Activated naive CD8-positive, alpha-beta T cell treated with anti-CD3 and anti-CD28 coated beads, Interleukin-2, amount 10 ng/mL, durations not matched to agents 7 days and 5 days (primary cell): ENCODE data around the gene HIPK2. TPM values are rescaled to one million over a fixed set of nuclear protein-coding genes. Genes with fewer than 3 reads are reported as not detected.

Experiments
- ATAC-seq: fragments of 150-1000 bp; cut with Tn5 transposase; one replicate; pipeline ENCODE4 v1.10.0; 2021; ENCODE audit warnings: low read depth, moderate library complexity
- POLR2A ChIA-PET: fragments of 350-600 bp; sonication (Branson Sonifier 250); formaldehyde crosslinking; loops from one replicate; lab custom pipeline; 2021; ENCODE audit warnings: antibody characterized with exemption; lab: Charles Lee
- DNase-seq: peaks from one replicate; pipeline ENCODE4 v3.0.0; 2021
- H3K27ac Mint-ChIP-seq: one replicate; pipeline ENCODE4 v1.8.0; 2022; ENCODE audit warnings: mild to moderate bottlenecking, mixed read lengths
- H3K27me3 Mint-ChIP-seq: one replicate; pipeline ENCODE4 v1.8.0; 2022; ENCODE audit warnings: mild to moderate bottlenecking, moderate library complexity, mixed read lengths
- H3K36me3 Mint-ChIP-seq: one replicate; pipeline ENCODE4 v1.8.0; 2021; ENCODE audit warnings: mild to moderate bottlenecking, mixed read lengths
- H3K4me1 Mint-ChIP-seq: one replicate; pipeline ENCODE4 v1.8.0; 2021; ENCODE audit warnings: mixed read lengths
- H3K4me3 Mint-ChIP-seq: one replicate; pipeline ENCODE4 v1.8.0; 2022; ENCODE audit warnings: mild to moderate bottlenecking, moderate library complexity, mixed read lengths
- H3K9me3 Mint-ChIP-seq: one replicate; pipeline ENCODE4 v1.8.0; 2021; ENCODE audit warnings: mixed read lengths
- total RNA-seq, 2 experiments: library from RNA; stranded (reverse); gene quantifications; one replicate each; pipeline ENCODE4 v1.2.3, GENCODE V29; 2021

The HIPK2 gene
- total RNA-seq, 2 experiments from 2014 or later: 18.4 to 19.5 TPM

DNA sequence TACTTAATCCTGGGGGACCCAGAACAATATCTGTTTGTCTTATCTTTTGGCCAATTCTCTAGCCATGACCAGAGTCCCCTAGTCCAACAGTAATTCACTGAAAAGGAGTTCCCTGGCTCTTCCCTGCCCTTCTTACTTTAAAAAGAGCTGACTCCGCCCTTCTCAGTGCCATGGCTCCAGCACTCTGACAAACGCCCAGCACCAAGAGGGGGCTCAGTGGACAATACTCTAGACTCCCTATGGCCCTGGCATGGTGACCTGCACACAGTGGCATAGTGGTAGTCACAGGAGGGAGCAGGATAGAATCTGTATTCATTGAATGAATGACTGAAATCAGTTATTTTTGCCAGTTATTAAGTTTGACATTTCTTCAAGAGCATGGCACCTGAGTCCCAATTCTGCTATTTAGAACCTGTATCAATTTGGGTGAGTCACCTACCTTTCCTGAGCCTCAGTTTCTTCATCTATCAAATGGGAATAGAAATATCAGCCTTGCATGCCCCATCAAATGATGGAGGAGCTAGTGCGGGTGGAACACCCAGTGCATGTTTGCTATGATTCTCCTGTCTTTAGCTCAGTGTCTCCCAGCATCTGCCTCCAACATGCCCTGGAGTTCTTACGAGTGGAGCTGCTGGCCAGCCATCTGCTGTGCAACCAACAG, 184.9 kb downstream of the HIPK2 start:
- no peaks in the 10 kb centered on the region for H3K36me3 Mint-ChIP-seq
- H3K4me1 Mint-ChIP-seq: no peaks in the 10 kb centered on the region
- H3K4me3 Mint-ChIP-seq: no peak overlapping the region
- no peaks in the 10 kb centered on the region for H3K27me3 Mint-ChIP-seq
- ATAC-seq: no peak
- POLR2A ChIA-PET: no interaction called here
- H3K9me3 Mint-ChIP-seq: no peaks in the 10 kb centered on the region
- H3K27ac Mint-ChIP-seq: no peak overlapping the region
- no peak for DNase-seq

GRCh38 chr7:139591550-139592195, 186.1 kb downstream of the HIPK2 start:
- Mint-ChIP-seq H3K9me3 (no peaks in the 10 kb centered on the region), H3K27me3 (no peaks in the 10 kb centered on the region), H3K27ac (no peak overlapping the region), H3K36me3 (peaks cover under 1% of the 10 kb centered on the region), H3K4me3 (no peak overlapping the region), H3K4me1 (no peaks in the 10 kb centered on the region)
- DNase-seq (no peak), ATAC-seq (no peak)
- POLR2A ChIA-PET: no interaction called here

GRCh38 chr7:139589474-139589873, 188.3 kb downstream of the HIPK2 start:
- no peak overlapping the region for H3K27ac Mint-ChIP-seq
- H3K27me3 Mint-ChIP-seq: no peaks in the 10 kb centered on the region
- H3K9me3 Mint-ChIP-seq: no peaks in the 10 kb centered on the region
- no peak for DNase-seq
- no peak for ATAC-seq
- POLR2A ChIA-PET: no interaction called here
- H3K4me3 Mint-ChIP-seq: no peak overlapping the region
- H3K4me1 Mint-ChIP-seq: no peaks in the 10 kb centered on the region
- H3K36me3 Mint-ChIP-seq: peaks cover 2% of the 10 kb centered on the region

DNA sequence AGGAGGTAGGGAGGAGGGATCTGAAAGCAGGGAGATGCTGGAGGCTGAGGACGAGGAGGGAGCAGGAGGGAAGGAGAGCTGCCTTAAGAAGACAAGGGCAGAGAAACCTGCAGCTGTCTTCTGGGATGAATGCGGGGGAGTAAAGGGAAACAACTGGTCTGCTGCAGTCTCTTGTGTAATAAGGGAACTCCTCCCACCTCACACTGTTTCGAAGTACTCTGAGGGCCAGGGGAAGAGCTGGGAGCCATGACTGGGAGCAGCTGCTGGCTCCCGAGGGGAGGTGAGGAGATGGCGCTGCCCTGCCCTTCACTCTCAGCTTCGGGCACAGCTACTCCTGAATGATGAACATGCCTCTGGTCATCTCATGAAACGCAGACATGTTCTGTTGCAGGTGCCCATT, 189.2 kb downstream of the HIPK2 start:
- peaks cover 6% of the 10 kb centered on the region for H3K4me1 Mint-ChIP-seq
- DNase-seq: no peak
- H3K9me3 Mint-ChIP-seq: no peaks in the 10 kb centered on the region
- peaks cover 2% of the 10 kb centered on the region for H3K36me3 Mint-ChIP-seq
- ATAC-seq: no peak
- POLR2A ChIA-PET: interaction anchor here (0.7 kb wide), 1 partner anchor 1282 kb away, joined by 5 read pairs; no protein-coding TSS in a partner anchor
- H3K27ac Mint-ChIP-seq: no peak overlapping the region
- H3K4me3 Mint-ChIP-seq: no peak overlapping the region
- H3K27me3 Mint-ChIP-seq: no peaks in the 10 kb centered on the region

GRCh38 chr7:139587535-139587934, 190.3 kb downstream of the HIPK2 start:
- no peak overlapping the region for H3K27ac Mint-ChIP-seq
- H3K36me3 Mint-ChIP-seq: peaks cover 3% of the 10 kb centered on the region

GRCh38 chr7:139586286-139586685, 191.5 kb downstream of the HIPK2 start:
- POLR2A ChIA-PET: no interaction called here
- no peak overlapping the region for H3K4me3 Mint-ChIP-seq
- H3K27ac Mint-ChIP-seq: no peak overlapping the region
- ATAC-seq (no peak), DNase-seq (no peak)
- no peaks in the 10 kb centered on the region for H3K27me3 Mint-ChIP-seq
- H3K9me3 Mint-ChIP-seq: no peaks in the 10 kb centered on the region
- H3K4me1 Mint-ChIP-seq: peaks cover 17% of the 10 kb centered on the region
- H3K36me3 Mint-ChIP-seq: peaks cover 3% of the 10 kb centered on the region

More at GRCh38 chr7:139587535-139587934, 190.3 kb downstream of the HIPK2 start:
- ATAC-seq (no peak), DNase-seq (no peak)
- Mint-ChIP-seq H3K27me3 (no peaks in the 10 kb centered on the region), H3K4me3 (no peak overlapping the region), H3K4me1 (peaks cover 15% of the 10 kb centered on the region), H3K9me3 (no peaks in the 10 kb centered on the region)
- POLR2A ChIA-PET: interaction anchor here (0.6 to 1.0 kb wide), 2 partner anchors 11 to 13 kb away, joined by 3 read pairs; no protein-coding TSS in a partner anchor

DNA sequence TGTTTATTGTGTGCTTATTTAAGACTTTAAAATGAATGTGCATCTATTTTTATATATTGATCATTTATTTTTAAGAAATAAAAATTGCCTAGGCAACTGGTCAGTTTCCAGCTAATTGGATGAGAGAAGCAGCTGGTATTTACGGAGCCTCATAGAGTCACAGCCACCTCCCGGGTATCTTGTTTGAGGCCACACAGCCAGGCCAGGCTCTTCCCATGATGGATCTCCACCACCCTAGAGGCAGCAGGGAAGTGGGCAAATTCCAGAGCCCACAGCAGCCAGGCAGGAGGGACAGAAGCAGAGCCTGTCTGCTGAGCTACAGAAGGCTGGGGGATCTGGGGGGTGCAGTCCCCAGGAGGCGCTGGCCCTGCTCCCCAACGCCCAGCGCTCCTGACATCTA, 192.8 kb downstream of the HIPK2 start:
- H3K27me3 Mint-ChIP-seq: no peaks in the 10 kb centered on the region
- H3K27ac Mint-ChIP-seq: no peak overlapping the region
- H3K36me3 Mint-ChIP-seq: peaks cover 3% of the 10 kb centered on the region
- no peaks in the 10 kb centered on the region for H3K9me3 Mint-ChIP-seq
- POLR2A ChIA-PET: no interaction called here
- H3K4me1 Mint-ChIP-seq: peaks cover 17% of the 10 kb centered on the region
- no peak for ATAC-seq
- DNase-seq: no peak
- no peak overlapping the region for H3K4me3 Mint-ChIP-seq

- peaks cover 3% of the 10 kb centered on the region for H3K36me3 Mint-ChIP-seq
- POLR2A ChIA-PET: no interaction called here
These were observed 193.8 kb downstream of the HIPK2 start for GRCh38 chr7:139583826-139584553.

GRCh38 chr7:139582671-139583155, 195.1 kb downstream of the HIPK2 start:
- no peak for DNase-seq
- Mint-ChIP-seq H3K9me3 (no peaks in the 10 kb centered on the region), H3K36me3 (peaks cover 3% of the 10 kb centered on the region), H3K27me3 (no peaks in the 10 kb centered on the region), H3K4me1 (peaks cover 17% of the 10 kb centered on the region), H3K27ac (no peak overlapping the region), H3K4me3 (no peak overlapping the region)
- ATAC-seq: peak; percentile 50
- POLR2A ChIA-PET: no interaction called here

More at GRCh38 chr7:139583826-139584553, 193.8 kb downstream of the HIPK2 start:
- no peaks in the 10 kb centered on the region for H3K27me3 Mint-ChIP-seq
- DNase-seq: no peak
- H3K4me3 Mint-ChIP-seq: no peak overlapping the region
- no peak overlapping the region for H3K27ac Mint-ChIP-seq
- H3K4me1 Mint-ChIP-seq: peaks cover 17% of the 10 kb centered on the region
- ATAC-seq: peak; percentile 43
- no peaks in the 10 kb centered on the region for H3K9me3 Mint-ChIP-seq

DNA sequence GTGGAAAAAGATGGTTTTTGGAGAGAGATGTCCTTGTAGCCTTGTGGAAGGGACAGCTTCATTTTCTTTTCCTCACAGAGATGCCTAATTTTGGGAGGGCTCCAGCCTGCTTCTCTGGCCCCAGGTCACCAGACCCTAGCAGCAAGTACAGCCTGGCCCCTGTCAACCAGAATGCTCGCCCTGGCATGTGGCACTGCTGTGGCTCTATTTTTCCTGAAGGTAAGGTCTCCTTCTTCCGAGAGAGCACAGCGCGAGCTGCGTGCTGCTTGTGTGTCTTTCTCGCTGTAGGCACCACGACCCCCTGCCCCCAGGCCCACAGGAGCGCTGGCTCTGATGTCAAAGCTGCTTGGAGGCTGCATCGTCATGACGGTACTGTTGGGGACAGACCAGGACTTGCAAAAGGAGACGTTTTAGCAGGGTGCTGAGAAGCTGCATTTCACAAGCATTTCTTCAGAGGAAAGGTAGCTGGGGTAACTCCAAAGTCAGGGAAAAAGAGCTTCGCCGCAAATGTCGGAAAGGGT, 195.6 kb downstream of the HIPK2 start:
- H3K9me3 Mint-ChIP-seq: no peaks in the 10 kb centered on the region
- POLR2A ChIA-PET: no interaction called here
- H3K4me3 Mint-ChIP-seq: no peak overlapping the region
- H3K4me1 Mint-ChIP-seq: peaks cover 17% of the 10 kb centered on the region
- H3K27ac Mint-ChIP-seq: no peak overlapping the region
- DNase-seq (no peak), ATAC-seq (no peak)
- H3K27me3 Mint-ChIP-seq: no peaks in the 10 kb centered on the region
- peaks cover 3% of the 10 kb centered on the region for H3K36me3 Mint-ChIP-seq

DNA sequence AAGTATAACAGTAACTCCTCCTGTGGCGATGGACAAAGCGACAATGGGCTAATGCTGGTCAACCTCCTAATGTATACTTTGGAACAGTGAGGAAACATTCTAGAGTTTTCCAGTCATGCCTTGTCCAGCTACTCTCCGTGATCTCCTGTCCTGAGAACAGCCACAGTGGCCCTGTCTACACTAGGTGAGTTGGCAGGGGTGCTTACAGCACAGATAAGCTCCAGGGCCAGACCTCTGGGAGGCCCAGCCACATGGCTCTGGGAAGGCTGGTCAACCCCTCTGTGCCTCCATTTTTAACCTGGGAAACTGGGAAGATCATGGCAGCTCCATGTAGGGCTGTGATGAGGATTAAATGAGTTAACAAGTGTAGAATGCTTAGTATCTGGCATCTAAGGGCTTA, 197.4 kb downstream of the HIPK2 start:
- DNase-seq (no peak), ATAC-seq (no peak)
- H3K27me3 Mint-ChIP-seq: no peaks in the 10 kb centered on the region
- H3K4me1 Mint-ChIP-seq: peaks cover 17% of the 10 kb centered on the region
- H3K36me3 Mint-ChIP-seq: peaks cover 1% of the 10 kb centered on the region
- H3K9me3 Mint-ChIP-seq: no peaks in the 10 kb centered on the region
- no peak overlapping the region for H3K27ac Mint-ChIP-seq
- POLR2A ChIA-PET: no interaction called here
- H3K4me3 Mint-ChIP-seq: no peak overlapping the region

DNA sequence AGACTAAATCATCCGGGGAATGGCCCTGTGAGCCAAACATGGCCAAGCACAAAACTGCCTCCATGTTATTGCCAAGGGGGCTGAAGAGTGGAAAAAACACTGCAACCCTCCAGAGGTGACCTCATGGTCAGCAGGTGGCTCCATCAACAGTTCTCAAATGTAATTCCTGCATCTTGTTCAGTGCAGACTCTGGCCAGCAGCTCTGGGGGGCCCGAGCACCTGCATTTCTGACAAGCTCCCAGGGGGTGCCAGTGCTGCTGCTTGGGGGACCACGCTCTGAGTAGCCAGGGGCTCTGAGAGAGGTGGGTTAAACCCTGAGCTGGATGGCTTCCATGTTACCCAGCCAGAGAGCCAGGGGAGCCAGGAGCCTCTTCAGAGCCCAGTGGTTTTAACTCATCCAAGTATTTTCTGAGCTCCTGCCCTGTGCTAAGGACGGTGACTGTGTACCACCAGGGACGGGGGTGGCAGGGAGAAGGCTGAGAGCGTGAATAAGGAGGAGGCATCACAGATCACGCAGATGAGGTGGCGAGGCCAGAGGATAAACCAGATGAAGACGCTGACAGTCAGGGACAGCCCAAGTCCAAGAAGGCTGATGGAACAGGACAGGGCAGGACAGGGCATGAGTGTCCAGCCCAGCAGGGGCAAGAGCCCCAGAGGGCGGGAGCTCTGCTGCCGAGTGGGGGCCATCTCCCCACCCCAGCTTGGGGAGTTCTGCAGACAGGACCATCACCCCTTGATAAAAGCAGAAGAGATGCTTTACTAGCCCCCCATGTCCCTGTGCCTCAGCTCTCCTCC, 201.4 kb downstream of the HIPK2 start:
- Mint-ChIP-seq H3K27me3 (no peaks in the 10 kb centered on the region), H3K4me3 (no peak overlapping the region), H3K4me1 (no peaks in the 10 kb centered on the region), H3K36me3 (no peaks in the 10 kb centered on the region), H3K9me3 (no peaks in the 10 kb centered on the region), H3K27ac (no peak overlapping the region)
- ATAC-seq (no peak), DNase-seq (no peak)
- POLR2A ChIA-PET: interaction anchor here (0.5 to 0.7 kb wide), 2 partner anchors 11 to 361 kb away, joined by 3 read pairs; no protein-coding TSS in a partner anchor

- H3K36me3 Mint-ChIP-seq: no peaks in the 10 kb centered on the region
- no peak overlapping the region for H3K27ac Mint-ChIP-seq
- no peaks in the 10 kb centered on the region for H3K27me3 Mint-ChIP-seq
- ATAC-seq (no peak), DNase-seq (no peak)
- H3K9me3 Mint-ChIP-seq: no peaks in the 10 kb centered on the region
- H3K4me3 Mint-ChIP-seq: no peak overlapping the region
- no peaks in the 10 kb centered on the region for H3K4me1 Mint-ChIP-seq
- POLR2A ChIA-PET: no interaction called here
These were observed 202.5 kb downstream of the HIPK2 start for GRCh38 chr7:139575338-139575680.
